GM12892 (cell line): ENCODE results near the gene PSMD9.

Experiments used
- POLR2A ChIP-seq: IDR thresholded peaks from 2 replicates; pipeline ENCODE4 v1.6.1; 2011; ENCODE audit warnings: low read depth, low read length, control low read depth
- TAF1 ChIP-seq: IDR thresholded peaks from 2 replicates; pipeline ENCODE4 v1.6.1; 2011; ENCODE audit warnings: low read depth, mild to moderate bottlenecking, control low read depth, low read length, borderline replicate concordance

DNA sequence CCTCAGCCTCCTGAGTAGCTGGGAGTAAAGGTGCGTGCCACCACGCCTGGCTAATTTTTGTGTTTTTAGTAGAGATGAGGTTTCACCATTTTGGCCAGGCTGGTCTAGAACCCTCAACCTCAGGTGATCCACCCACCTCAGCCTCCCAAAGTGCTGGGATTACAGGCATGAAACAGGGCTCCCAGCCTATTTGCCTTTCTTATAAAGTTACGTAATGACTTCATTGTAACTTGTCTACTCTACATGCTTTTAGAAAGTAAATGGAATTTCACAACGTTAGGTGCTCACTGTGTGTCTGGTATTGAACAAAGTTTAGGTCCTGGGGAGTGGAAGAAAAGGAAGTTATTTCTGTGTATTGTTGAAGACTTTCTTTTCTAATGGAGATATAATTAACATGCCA is 42.3 kb downstream of the PSMD9 start:
- TF ChIP-seq TAF1 (no peak), POLR2A (no peak)
